T-helper 17 cell (primary cell): ENCODE results near the gene PTBP1. TPM values are rescaled to one million over a fixed set of nuclear protein-coding genes. Genes with fewer than 3 reads are reported as not detected.
"Not testable (repeated sequence)": the region's sequence is repeated elsewhere in the genome, so short reads cannot be mapped to it uniquely, and the experiment has no call there.

ENCODE experiments used
- ATAC-seq: fragments of 150-1000 bp; cut with Tn5 transposase; 2 replicates; pipeline ENCODE4 v1.10.0; 2021; ENCODE audit warnings: mild to moderate bottlenecking, moderate library complexity
- DNase-seq, 3 donors: peaks; one replicate each; pipeline versions ENCODE4 v3.0.0 to v3.0.0-alpha.2; 2020 to 2021
- H3K9me3 ChIP-seq: one replicate; pipeline ENCODE4 v1.7.0; 2013; ENCODE audit warnings: low read length, mild to moderate bottlenecking; ENCODE audit not compliant: control insufficient read depth, poor library complexity, severe bottlenecking
- H3K27ac Mint-ChIP-seq: one replicate; pipeline ENCODE4 v1.8.0; 2022; ENCODE audit warnings: mild to moderate bottlenecking, moderate library complexity, mixed read lengths
- H3K27me3 Mint-ChIP-seq: one replicate; pipeline ENCODE4 v1.8.0; 2022; ENCODE audit warnings: mixed read lengths
- H3K36me3 Mint-ChIP-seq: one replicate; pipeline ENCODE4 v1.8.0; 2022; ENCODE audit warnings: low read depth, mixed read lengths
- H3K4me1 Mint-ChIP-seq: one replicate; pipeline ENCODE4 v1.8.0; 2022; ENCODE audit warnings: mild to moderate bottlenecking, mixed read lengths
- H3K4me3 Mint-ChIP-seq: one replicate; pipeline ENCODE4 v1.8.0; 2022; ENCODE audit warnings: mild to moderate bottlenecking, moderate library complexity, mixed read lengths
- total RNA-seq, 4 donors: library from RNA in 2 of 4; stranded (reverse) in 2 of 4; gene quantifications; one replicate each; pipeline ENCODE4 v1.2.3 and lab custom pipeline; 2022 to 2026

The PTBP1 gene
- total RNA-seq, 2 donors from 2014 or later: 334 to 341 TPM

DNA sequence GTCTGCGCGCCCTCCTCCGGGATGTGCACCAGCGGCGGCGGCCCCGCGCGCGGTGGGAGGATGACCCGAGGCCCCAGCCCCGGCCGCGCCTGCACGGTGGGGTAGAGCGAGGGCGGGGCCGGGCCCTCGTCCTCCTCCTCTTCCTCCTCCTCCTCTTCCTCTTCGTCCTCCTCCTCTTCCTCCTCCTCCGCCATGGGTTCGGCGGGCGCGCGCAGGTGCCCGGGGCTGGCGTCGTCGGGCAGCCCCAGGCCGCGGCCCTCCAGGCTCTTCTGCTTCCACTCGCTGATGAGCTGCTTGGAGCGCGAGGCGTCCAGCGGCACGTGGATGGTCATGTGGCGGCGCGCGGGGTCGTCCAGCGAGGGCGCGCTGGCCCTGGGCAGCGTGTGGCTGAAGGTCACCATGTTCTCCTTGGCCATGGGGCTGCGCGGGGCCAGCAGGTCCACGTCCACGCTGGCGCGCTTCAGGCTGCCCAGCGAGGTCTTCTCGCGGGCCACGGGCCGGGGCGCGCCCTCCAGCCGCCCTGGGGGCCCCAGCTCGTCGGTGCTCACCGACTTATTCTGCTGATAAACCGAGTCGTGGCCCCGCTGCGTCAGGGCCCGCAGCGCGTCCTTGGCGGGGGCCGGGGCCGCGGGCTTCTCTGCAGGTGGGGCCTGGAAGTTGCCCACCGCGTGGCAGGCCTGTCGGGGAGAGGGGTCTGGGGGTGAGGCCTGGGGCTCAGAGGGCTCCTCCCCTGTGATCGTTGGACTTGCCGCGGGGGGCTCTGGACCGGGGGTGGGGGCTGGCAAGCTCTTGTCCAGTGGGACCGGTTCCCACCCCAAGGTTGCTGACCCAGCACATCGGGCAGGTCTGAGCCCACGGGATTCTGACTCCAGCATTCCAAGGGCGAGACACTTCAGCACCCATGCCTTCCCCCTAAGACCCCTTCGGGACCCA is 16.2 kb downstream of the PTBP1 start:
- DNase-seq (no peak), ATAC-seq (no peak)
- H3K36me3 Mint-ChIP-seq: no peaks in the 10 kb centered on the region
- H3K27ac Mint-ChIP-seq: peak overlapping the region; percentile 10
- H3K4me1 Mint-ChIP-seq: no peaks in the 10 kb centered on the region
- H3K27me3 Mint-ChIP-seq: no peaks in the 10 kb centered on the region
- peak overlapping the region; percentile 28 for H3K4me3 Mint-ChIP-seq
- no peaks in the 10 kb centered on the region for H3K9me3 ChIP-seq

DNA sequence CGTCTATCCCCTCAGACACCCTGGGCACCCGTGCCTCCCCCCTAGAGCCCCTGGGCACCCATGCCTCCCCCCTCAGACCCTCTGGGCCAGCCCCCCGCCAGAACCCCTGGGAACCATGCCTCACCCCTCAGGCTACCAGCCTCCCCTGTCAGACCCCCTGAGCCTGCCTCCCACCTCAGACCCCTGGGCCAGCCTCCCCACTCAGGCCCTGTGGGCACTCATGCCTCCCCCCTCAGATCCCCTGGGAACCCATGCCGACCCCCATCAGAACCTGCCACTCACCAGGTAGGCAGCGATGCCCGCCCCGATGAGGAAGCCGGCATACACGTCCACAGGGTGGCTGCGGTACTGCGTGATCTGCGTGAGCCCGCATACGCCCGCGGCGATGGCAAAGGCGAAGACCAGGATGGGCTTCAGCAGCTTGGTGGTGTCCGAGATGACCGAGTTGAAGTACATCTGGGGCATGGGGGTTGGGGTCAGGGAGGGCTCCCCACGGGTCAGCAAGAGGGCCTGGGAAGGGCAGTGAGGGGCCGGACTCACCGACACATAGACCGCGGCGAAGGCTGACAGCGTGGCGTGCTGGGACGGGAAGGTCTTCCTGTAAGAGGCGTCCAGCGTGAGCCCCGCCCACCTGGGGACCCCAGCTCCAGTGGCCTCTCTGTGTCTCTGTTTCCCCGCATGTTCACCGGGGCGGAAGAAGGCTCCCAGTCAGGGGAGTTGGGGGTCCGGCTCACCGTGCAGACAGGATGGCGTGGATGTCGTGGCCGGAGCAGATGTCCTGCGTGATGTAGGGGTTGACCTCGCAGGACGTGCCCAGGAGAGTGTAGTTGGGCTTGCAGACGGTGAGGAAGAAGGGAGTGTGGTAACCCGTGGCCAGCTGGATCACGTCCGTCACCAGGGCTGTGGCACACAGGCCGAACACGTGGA is 17.2 kb downstream of the PTBP1 start:
- ATAC-seq (peak; percentile 4), DNase-seq (no peak)
- H3K4me3 Mint-ChIP-seq: peak overlapping the region; percentile 37
- H3K27me3 Mint-ChIP-seq: no peaks in the 10 kb centered on the region
- H3K9me3 ChIP-seq: no peaks in the 10 kb centered on the region
- no peaks in the 10 kb centered on the region for H3K36me3 Mint-ChIP-seq
- no peaks in the 10 kb centered on the region for H3K4me1 Mint-ChIP-seq
- H3K27ac Mint-ChIP-seq: no peak overlapping the region

GRCh38 chr19:815079-815774 is 18.0 kb downstream of the PTBP1 start:
- ATAC-seq (peak; percentile 13), DNase-seq (no peak)
- Mint-ChIP-seq H3K4me1 (no peaks in the 10 kb centered on the region), H3K36me3 (no peaks in the 10 kb centered on the region), H3K27me3 (no peaks in the 10 kb centered on the region), H3K27ac (no peak overlapping the region), H3K4me3 (no peak overlapping the region)
- H3K9me3 ChIP-seq: no peaks in the 10 kb centered on the region

DNA sequence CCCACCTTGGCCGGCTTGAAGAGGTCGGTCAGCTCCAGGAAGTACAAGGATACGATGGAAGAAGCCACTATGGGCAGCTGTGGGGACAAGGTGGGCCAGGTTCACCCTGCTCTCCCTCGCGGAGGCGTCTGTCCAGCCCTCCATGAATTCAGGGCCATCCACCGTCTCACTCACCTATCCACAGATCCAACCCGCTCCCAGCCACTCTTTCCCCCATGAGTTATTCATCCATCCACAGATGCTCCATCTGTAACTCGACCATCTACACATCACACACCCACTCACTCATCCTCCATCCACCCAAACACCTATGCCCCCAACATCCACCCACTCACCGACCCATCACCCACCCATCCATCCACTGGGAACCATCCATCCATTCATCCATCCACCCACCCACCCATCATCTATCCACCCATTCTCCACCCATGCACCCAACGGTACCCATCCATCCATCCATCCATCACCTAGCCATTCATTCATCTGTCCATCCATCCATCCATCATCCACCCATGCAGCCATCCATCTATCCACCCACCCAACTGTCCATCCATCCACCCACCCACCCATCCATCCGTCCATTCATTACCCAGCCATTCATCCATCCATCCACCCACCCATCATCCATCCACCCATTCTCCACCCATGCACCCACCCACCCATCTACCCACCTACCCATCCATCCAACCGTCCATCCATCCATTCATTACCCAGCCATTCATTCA is 18.7 kb downstream of the PTBP1 start:
- ATAC-seq (peak; percentile 9), DNase-seq (no peak)
- no peaks in the 10 kb centered on the region for H3K36me3 Mint-ChIP-seq
- no peaks in the 10 kb centered on the region for H3K27me3 Mint-ChIP-seq
- H3K4me3 Mint-ChIP-seq: peak overlapping the region; percentile 0
- H3K4me1 Mint-ChIP-seq: no peaks in the 10 kb centered on the region
- H3K9me3 ChIP-seq: no peaks in the 10 kb centered on the region
- no peak overlapping the region for H3K27ac Mint-ChIP-seq

GRCh38 chr19:816500-816857 is 19.2 kb downstream of the PTBP1 start:
- Mint-ChIP-seq H3K36me3 (no peaks in the 10 kb centered on the region), H3K4me3 (peak overlapping the region; percentile 1), H3K4me1 (no peaks in the 10 kb centered on the region), H3K27me3 (no peaks in the 10 kb centered on the region), H3K27ac (no peak overlapping the region)
- ATAC-seq (no peak), DNase-seq (no peak)
- H3K9me3 ChIP-seq: no peaks in the 10 kb centered on the region

DNA sequence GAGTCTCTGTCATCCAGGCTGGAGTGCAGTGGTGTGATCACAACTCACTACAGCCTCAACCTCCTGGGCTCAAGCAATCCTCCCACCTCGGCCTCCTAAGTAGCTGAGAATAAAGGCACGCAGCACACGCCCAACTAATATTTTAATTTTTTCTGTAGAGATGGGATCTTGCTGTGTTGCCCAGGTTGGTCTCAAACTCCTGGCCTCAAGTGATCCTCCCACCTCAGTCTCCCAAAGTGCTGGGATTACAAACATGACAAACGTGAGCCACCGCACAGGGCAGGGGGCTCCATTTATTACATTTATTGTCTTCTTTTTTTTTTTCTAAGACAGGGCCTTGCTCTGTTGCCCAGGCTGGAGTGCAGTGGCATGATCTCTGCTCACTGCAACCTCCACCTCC is 23.0 kb downstream of the PTBP1 start:
- not testable (repeated sequence) for H3K4me3 Mint-ChIP-seq, H3K27ac Mint-ChIP-seq, H3K4me1 Mint-ChIP-seq, ATAC-seq, H3K9me3 ChIP-seq, DNase-seq, H3K36me3 Mint-ChIP-seq
- H3K27me3 Mint-ChIP-seq: peaks cover 12% of the 10 kb centered on the region

GRCh38 chr19:821231-821824 is 24.1 kb downstream of the PTBP1 start:
- peak overlapping the region; percentile 51 for H3K4me3 Mint-ChIP-seq
- no peak for ATAC-seq
- no peak for DNase-seq
- no peak overlapping the region for H3K27ac Mint-ChIP-seq
- no peaks in the 10 kb centered on the region for H3K9me3 ChIP-seq
- no peaks in the 10 kb centered on the region for H3K36me3 Mint-ChIP-seq
- H3K4me1 Mint-ChIP-seq: no peaks in the 10 kb centered on the region
- H3K27me3 Mint-ChIP-seq: peaks cover 12% of the 10 kb centered on the region

DNA sequence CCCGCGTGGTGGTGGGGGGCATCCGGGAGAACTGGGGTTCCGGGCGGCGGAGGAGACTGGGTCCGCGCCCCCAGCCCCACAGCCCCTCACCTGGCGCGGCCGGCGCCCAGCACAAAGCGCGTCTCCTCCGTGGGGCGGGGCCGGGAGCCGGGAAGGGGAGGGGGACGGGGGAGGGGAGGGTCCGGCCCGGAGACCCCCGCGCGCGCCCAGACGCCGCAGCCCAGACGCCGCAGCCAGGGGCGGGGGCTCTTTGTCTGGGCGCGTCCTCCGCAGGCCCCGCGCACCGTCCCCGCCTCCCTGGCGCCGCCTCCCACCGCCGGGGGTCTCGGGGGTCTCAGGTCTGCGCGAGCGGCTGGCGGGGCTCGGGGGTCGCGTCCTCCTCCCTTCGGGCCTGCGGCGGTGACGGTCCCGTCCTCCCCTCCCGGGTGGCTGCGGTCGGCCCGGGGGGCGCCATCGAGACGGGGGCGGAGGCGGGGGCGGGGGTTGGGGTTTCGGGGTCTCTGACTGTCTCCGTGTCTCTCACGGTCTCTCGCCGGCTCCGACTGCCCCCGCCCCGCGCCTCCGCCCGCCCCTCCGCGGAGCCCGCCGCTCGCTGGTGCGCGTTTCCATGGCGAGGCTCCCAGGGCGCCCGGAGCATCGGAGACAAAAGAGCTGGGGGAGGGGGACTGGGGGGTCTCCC is 24.7 kb downstream of the PTBP1 start, which contains the start of gene PLPPR3:
PLPPR3 (minus strand) TSS at position 131 of the 679 bp plus-strand sequence. CDS start 396 bp downstream, outside the sequence.
- H3K27me3 Mint-ChIP-seq: peaks cover 12% of the 10 kb centered on the region
- no peaks in the 10 kb centered on the region for H3K9me3 ChIP-seq
- ATAC-seq (no peak), DNase-seq (no peak)
- H3K4me3 Mint-ChIP-seq: peak within 1 kb of the TSS; percentile 51
- no peak within 1 kb of the TSS for H3K27ac Mint-ChIP-seq
- no peaks in the 10 kb centered on the region for H3K4me1 Mint-ChIP-seq
- H3K36me3 Mint-ChIP-seq: no peaks in the 10 kb centered on the region

GRCh38 chr19:823565-824121 is 26.4 kb downstream of the PTBP1 start:
- Mint-ChIP-seq H3K27ac (no peak overlapping the region), H3K4me1 (no peaks in the 10 kb centered on the region), H3K27me3 (peaks cover 12% of the 10 kb centered on the region), H3K36me3 (no peaks in the 10 kb centered on the region), H3K4me3 (no peak overlapping the region)
- ATAC-seq (no peak), DNase-seq (no peak)
- no peaks in the 10 kb centered on the region for H3K9me3 ChIP-seq

GRCh38 chr19:824885-825284 is 27.6 kb downstream of the PTBP1 start:
- DNase-seq (no peak), ATAC-seq (no peak)
- no peaks in the 10 kb centered on the region for H3K9me3 ChIP-seq
- H3K4me1 Mint-ChIP-seq: no peaks in the 10 kb centered on the region
- H3K27ac Mint-ChIP-seq: no peak overlapping the region
- H3K27me3 Mint-ChIP-seq: peaks cover 12% of the 10 kb centered on the region
- no peak overlapping the region for H3K4me3 Mint-ChIP-seq
- H3K36me3 Mint-ChIP-seq: no peaks in the 10 kb centered on the region

GRCh38 chr19:825897-826644 is 28.8 kb downstream of the PTBP1 start:
- ATAC-seq: no peak
- H3K9me3 ChIP-seq: no peaks in the 10 kb centered on the region
- no peak for DNase-seq
- no peak overlapping the region for H3K27ac Mint-ChIP-seq
- no peaks in the 10 kb centered on the region for H3K36me3 Mint-ChIP-seq
- H3K27me3 Mint-ChIP-seq: peaks cover 12% of the 10 kb centered on the region
- H3K4me1 Mint-ChIP-seq: no peaks in the 10 kb centered on the region
- peak overlapping the region; percentile 45 for H3K4me3 Mint-ChIP-seq
